CD1c-positive myeloid dendritic cell (primary cell): ENCODE results near the gene INSIG1.

ENCODE experiments used
- DNase-seq: peaks from one replicate; pipeline ENCODE4 v3.0.0-alpha.2; 2016; ENCODE audit errors: extremely low spot score

INSIG1 gene

DNA sequence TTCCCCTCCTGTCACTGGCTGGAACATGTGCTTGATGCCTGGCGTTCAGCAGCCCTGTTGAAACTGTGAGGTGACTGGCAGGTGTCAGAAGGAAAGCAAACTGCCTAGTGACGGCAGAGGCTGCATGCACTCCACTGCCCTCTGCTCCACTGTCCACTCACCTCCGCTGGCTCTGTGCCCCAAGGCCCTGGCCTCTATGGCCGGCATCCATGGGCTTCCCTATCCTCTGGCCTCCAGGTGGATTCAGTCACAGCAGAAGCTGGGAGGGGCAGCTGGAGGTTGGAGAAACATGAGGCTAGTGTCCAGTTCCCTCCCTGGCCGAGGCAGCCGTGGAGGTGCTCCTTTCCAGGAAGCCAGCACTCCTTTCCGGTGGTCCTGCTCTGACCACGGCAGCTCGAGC, 31.2 kb upstream of the INSIG1 start:
- DNase-seq = no peak

GRCh38 chr7:155267023-155267422, 30.7 kb upstream of the INSIG1 start:
- no peak for DNase-seq

DNA sequence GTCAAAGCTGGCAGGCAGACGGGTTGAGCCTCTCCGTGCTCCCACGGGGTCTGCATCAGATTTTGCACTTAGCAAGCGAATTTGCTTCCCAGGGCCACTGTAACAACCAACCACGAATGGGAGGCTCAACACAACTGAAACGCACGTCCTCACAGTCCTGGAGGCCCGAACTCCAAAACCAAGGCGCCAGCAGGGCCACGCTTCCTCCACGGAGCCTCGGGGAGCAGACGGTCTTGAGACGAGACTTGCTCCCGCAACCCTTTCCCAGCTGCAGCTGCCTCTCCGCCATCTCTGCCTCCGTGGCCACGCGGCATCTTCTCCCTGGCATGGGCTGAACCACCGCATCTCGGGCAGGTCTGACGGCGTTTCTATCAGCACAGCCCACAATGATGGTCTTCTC, 30.2 kb upstream of the INSIG1 start:
- no peak for DNase-seq

DNA sequence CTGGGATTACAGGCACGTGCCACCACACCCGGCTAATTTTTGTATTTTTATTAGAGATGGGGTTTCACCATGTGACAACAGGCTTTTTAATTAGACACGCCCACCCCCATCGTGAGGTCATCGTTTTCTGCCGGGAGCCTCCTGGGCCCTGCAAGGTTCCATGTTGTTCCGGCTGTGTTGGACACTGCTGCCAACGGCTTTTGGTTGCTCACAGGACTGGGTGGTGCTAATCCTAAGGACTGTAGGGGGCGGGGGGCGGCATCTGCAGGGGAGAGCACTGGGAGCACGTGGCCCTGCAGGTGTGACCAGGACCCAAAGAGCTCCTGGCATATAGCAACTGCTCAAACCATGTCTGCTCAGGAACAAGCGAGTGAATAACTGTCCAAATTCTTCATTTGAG, 29.5 kb upstream of the INSIG1 start:
- no peak for DNase-seq

- DNase-seq = no peak
Observed at GRCh38 chr7:155268921-155269650, 28.6 kb upstream of the INSIG1 start.

DNA sequence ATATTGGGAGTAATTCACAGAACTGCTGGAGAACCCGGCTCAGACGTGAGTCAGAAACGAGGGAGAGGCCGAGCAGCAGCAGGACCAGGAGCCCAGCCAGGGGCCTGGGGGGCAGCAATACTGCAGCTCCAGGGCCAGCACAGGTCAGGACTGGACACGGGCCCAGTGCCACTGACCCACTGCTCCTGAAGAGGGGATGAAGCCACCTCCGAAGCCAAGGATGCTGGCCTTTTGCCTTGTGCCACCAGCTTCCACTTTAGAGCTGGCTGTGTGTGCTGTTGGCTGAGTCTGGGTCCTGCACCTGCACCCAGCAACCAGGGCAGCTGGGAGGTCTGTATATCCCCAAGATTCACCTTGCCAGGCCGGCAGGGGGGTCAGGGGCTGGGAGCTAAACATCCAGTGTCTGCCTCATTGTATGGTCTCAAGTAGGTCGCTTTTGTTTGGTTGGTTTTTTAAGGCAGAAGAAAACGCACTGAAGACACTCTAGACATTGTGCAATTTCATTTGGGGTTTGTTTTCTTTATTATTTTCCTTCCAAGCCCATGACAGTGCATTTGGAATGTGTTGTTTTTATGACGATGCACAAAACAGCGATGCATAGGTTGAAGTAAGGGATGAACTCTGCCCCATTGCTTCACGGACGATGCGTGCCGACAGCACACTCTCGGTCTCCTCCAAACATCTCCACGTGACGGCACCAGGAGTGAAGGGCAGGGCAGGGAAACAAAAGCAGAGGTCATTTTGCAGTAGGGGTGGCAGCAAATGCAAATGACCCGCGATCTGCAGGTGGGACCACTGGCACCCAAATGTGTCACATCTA, 27.7 kb upstream of the INSIG1 start:
- DNase-seq = no peak

DNA sequence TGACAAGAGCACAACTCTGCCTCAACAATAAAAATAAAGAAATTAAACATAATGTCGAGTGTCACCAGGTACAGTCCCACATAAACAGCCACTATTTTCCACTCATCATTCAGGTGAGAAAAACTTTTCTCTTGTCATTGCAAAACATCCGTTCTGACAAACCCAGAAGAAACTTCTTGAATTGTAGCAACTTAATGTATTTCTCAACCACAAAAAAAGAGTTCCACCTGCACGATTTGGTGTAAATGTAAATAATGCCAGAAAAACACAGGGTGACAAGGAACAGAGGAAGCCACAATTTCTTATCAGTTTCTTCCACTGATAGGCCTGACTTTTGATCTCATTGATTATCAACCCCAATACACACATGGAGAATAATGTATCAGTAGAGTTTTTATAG, 26.8 kb upstream of the INSIG1 start:
- DNase-seq = no peak

- no peak for DNase-seq
Observed at GRCh38 chr7:155274633-155275355, 22.9 kb upstream of the INSIG1 start.

DNA sequence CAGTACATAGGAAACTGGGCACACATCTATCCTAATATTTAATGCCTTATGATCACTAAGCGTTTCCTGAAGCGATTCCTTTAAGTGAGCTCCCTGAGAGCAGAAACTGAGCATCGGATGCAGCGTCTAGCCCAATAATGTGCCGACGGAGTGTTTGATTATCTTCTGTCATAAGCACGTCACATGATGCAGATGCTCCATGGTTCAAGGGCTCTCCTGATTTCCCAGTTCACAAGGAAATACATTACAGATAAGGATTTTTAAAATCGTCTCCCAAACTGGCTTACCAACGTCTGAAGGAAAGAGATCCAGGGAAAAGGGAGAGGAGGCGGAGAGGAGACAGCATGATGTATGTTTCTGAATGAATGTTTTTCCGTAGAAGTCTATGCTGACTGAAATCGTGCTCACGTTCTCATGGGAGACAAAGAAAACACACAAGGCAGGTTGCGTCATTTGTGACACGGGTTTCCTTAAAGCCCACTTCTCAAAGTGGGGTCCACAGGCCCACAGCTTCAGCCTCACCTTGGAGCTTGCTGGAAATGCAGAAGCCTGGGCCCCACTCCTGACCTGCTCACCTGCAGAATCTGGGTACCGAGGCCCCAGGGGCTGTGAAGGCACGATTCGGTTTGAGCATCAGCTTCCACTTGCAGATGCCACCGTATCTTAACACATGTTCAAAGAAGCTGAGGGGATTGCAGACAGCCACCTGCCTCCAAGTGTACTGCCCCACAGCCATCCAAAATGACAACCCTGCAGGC, 21.5 kb upstream of the INSIG1 start:
- DNase-seq = no peak

GRCh38 chr7:155276800-155277375, 20.8 kb upstream of the INSIG1 start:
- DNase-seq = no peak

DNA sequence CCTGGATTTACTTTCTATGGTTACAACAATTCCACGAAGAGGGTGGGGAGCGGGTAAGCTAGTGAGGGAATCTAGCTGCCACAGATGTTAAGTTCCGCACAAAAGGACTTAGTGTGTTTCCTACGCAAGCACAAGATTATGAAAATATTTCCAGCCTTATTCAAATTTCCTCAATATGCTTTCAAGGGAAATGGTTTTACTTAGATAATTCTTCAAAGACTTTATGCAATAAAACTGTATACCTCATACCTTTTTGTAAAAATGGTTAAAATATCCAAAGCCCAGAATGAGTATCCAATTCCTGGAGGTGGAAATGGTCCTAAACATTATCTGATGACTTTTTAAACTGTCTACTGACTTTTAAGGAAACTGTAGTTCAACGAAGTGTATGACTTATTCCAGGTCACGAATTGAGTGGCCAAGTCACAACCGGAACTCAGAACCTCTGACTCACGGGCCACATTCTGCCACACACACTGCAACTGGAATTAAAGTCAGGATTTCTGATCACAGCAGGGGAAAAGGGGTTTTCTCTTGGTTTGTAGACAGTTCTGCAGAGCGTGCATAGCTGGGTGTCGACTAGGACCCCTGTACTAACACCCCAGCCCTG, 20.2 kb upstream of the INSIG1 start:
- DNase-seq = peak; percentile 40

DNA sequence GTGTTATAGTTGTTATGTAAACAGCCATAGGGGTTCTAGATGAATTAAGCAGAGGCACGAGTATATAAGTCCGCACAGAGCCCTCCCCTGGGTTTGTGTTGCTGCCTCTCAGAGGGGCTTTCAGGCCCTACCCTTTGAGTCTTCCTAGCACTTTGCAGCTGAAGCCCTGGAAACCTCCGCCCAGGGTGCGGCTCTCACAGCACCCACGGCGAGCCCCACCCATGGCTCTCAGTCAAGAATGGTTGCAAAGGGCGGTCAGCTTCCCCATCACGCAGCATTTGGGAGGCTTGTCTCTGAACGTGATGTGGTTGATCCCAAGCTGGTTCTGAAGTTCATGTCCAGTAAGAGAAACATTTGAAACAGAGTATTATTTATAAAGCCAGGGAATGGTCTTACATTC, 18.8 kb upstream of the INSIG1 start:
- no peak for DNase-seq

DNA sequence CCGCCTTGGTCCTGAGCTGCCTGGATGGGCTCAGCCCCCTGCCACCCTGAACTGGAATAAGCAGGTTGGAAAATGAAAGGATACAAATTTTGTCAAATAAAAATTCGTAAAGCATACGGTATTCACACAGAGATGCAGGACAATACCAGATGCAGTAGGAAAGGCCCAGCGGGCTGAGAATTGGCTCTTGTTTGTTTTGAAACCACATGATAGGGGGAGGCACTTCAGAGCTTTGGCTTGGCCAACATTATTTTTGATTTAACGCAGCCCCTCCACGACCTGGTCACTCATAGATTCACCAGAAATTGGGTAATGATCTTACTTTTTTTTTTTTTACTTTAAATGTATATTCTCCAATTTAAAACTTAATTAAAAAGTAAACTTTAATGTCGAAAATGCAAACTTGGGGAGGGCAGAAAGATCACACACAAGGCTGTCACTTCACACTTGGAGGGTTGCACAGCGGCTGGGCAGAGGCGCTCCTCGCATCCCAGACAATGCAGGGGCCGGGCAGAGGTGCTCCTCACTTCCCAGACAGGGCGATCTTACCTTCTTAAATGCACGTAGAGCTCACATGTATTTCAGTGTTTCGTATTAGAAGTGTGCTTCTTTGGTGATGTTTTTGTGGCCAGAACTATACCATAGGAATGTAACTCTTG, 17.8 kb upstream of the INSIG1 start:
- DNase-seq = no peak

DNA sequence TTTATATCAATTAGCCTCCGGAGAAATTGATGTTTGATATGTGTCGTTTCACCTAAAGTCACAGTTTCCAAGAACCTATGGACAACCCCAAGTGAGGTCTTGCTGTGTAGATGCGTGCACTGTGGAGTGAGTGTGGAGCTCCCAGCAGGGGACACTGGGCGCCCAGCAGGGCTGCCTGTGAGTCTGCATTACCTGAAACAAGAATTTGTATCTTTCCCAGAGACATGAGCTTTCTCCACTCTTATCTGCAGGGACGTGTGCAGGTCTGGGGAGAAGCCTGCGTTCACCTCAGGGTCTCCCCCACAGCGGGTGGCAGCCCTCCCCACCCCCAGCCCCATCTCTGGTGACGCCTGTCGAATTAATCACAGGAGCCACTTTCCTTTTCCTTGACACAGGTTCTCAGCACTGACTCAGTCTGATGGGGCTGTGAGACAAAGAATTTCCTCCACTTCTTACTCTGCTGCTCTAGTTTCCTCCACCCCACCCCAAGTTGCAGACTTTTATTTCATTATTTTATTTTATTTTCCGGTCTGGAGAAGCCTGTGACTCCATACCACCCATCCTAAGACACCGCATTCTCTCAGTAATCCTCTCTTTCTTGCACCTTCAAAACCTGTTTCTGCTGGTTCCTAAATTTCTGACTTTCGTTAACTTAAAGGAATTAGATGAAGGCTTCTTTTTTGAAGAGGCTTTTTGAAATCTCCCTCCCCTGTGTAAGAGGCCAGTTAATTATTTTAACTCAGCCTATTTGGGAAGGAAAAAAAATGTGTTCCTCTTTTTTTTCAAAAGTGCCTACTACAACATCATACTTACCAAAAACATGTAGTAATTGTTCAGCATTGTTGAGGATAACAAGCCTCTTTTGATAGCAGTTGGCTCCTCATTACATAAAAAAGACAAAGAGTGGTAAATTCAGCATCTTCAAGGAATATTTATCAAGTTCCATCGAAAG, 17.0 kb upstream of the INSIG1 start:
- peak; percentile 54 for DNase-seq

DNA sequence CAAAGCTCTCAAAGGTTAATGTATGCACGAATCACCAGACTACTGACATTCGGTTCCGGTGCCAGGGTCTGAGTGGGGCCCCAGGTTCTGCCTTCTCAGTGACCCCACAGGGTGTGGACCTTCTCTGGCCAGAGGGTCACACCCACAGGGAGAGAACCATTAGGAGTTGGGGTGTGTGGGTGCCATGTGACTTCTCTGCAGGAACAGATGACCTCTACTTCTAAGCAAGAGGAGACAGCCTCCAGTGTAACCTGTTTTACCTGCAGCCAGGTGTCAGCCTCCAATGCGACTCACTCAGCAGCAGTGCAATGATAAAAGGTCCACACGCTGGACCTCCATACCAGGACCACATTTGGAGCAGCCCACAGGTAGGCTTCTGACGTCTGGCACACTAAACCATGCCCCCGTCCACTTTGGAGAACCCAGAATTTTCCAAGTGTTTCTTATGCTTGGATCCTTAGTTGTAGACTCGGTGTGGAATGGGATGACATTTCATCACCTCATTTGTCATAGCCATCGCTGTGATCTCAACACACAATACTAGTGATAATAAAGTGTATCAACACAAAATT, 16.2 kb upstream of the INSIG1 start:
- DNase-seq = no peak

- DNase-seq = peak; percentile 91
Observed at GRCh38 chr7:155282671-155283070, 15.0 kb upstream of the INSIG1 start.

- DNase-seq = no peak
Observed at GRCh38 chr7:155283565-155284194, 14.0 kb upstream of the INSIG1 start.

GRCh38 chr7:155284496-155285274, 13.0 kb upstream of the INSIG1 start:
- no peak for DNase-seq
